Gastrocnemius medialis (tissue), 4 donors: ENCODE data around the gene TANGO2. TPM values are rescaled to one million over a fixed set of nuclear protein-coding genes. Genes with fewer than 3 reads are reported as not detected.

ENCODE experiments used
- ATAC-seq, 2 donors: fragments of 150-250 bp; one replicate each; pipeline ENCODE4 v1.9.1; 2016
- DNase-seq, 2 donors: peaks; one replicate each; pipeline ENCODE4 v3.0.0-alpha.2; 2019
- H3K27ac ChIP-seq, 4 donors: fragments of 200-600 bp; sonication (generic); 1 replicate in 1 of 4; 2 replicates in 3 of 4; pipeline ENCODE4 v1.5.1; 2016 to 2018; ENCODE audit warnings: mild to moderate bottlenecking in 2 of 4, moderate library complexity in 1 of 4
- H3K27me3 ChIP-seq, 3 donors: fragments of 200-600 bp; sonication (generic) in 2 of 3; 1 replicate in 1 of 3; 2 replicates in 2 of 3; pipeline versions ENCODE4 v1.5.1 to v1.6.0; 2016 to 2019; ENCODE audit warnings: mild to moderate bottlenecking in 1 of 3, moderate library complexity in 1 of 3
- H3K36me3 ChIP-seq, 2 donors: fragments of 200-600 bp; sonication (generic) in 1 of 2; one replicate each; pipeline ENCODE4 v1.5.1; 2017 to 2018
- H3K4me1 ChIP-seq, 2 donors: fragments of 200-600 bp; sonication (generic) in 1 of 2; one replicate each; pipeline ENCODE4 v1.5.1; 2016 to 2017; ENCODE audit warnings: mild to moderate bottlenecking in 2 of 2
- H3K4me3 ChIP-seq, 4 donors: fragments of 200-600 bp; sonication (generic) in 3 of 4; 1 replicate in 1 of 4; 2 replicates in 3 of 4; pipeline ENCODE4 v1.5.1; 2016 to 2019; ENCODE audit warnings: mild to moderate bottlenecking in 2 of 4
- H3K9me3 ChIP-seq, 3 donors: fragments of 200-600 bp; sonication (generic) in 2 of 3; 1 replicate in 1 of 3; 2 replicates in 2 of 3; pipeline ENCODE4 v1.5.1; 2016 to 2019
- POLR2A ChIP-seq, 2 donors: fragments of 450-650 bp; IDR thresholded peaks; one replicate each; pipeline ENCODE4 v1.6.1; 2017; ENCODE audit warnings: antibody characterized with exemption in 2 of 2, mild to moderate bottlenecking in 2 of 2, moderate library complexity in 2 of 2
- in situ Hi-C, 4 donors: fragments of 200-750 bp; cut with MboI; loops; one replicate each; pipeline versions ENCODE4 v1.15.0 to v1.8.0; 2017; ENCODE audit warnings: low sequenced_read_pairs in 4 of 4
- intact Hi-C: fragments of 100-400 bp; cut with DNase I; formaldehyde crosslinking; loops from one replicate; pipeline ENCODE4 v1.15.1; 2023; ENCODE audit warnings: low total_unique reads
- total RNA-seq, 4 donors: library from RNA; depleted of rRNA; stranded (reverse); fragments of >200 nt; gene quantifications; one replicate each; pipeline versions ENCODE4 v1.1.0 to v1.2.3, GENCODE V29; 2016
- TF ChIP-seq, protein P1 (sequence below), 5 experiments: fragments of 450-650 bp in 3 of 5; fragments of 200-600 bp in 2 of 5; sonication (generic) in 2 of 5; IDR thresholded peaks in 4 of 5; conservative IDR thresholded peaks in 1 of 5; 1 replicate in 4 of 5; 2 replicates in 1 of 5; pipeline ENCODE4 v1.5.1; 2016 to 2019; ENCODE audit warnings: antibody characterized with exemption in 5 of 5, mild to moderate bottlenecking in 3 of 5, moderate library complexity in 3 of 5

Gene TANGO2
- total RNA-seq, 4 donors from 2014 or later: 43.0 to 115 (median 52.5) TPM

DNA sequence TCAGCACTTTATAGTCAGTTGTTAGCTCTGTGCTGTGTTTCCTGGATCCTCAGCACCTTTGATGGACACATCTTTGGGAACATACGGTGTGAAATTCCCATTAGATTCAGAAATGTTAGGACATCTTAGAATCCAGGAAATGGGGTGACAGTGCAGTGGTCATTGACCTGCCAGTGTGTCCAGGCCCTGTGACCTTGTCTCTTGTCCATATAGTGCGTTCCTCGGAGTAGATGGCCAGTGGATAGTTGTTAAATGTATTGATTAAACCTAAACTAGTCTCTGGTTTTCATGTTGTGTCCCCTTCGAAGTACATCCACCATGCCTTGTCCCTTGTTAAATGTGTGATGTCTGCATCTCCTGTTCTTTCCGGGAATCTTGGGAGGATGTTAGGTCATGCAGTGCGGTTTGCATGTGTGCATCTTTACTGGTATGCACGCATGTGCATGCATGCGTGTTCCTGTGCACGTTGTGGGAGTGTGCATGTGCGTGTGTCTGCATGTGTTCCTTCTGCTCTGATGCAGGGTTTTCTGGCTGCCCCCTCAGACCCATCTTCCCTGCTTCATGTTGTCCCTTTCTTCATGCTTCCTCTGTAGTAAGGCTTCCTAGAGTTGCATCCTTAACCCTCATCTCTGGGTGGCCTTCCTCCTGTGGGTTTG, 63.1 kb downstream of the TANGO2 start:
- H3K9me3 ChIP-seq: no peaks in the 10 kb centered on the region
- intact Hi-C loops (loop anchor here (5.0 to 10.0 kb wide), 2 partner anchors 109 to 413 kb away; partner anchors contain the start of gene KLHL22), in situ Hi-C loops (no loop called here)
- H3K27ac ChIP-seq: peak overlapping the region; percentile 34 to 69 (median 60)
- H3K4me3 ChIP-seq: no peak overlapping the region
- no peak for TF ChIP-seq POLR2A (IDR thresholded peaks at IDR 0.05)
- TF ChIP-seq, protein P1, sequence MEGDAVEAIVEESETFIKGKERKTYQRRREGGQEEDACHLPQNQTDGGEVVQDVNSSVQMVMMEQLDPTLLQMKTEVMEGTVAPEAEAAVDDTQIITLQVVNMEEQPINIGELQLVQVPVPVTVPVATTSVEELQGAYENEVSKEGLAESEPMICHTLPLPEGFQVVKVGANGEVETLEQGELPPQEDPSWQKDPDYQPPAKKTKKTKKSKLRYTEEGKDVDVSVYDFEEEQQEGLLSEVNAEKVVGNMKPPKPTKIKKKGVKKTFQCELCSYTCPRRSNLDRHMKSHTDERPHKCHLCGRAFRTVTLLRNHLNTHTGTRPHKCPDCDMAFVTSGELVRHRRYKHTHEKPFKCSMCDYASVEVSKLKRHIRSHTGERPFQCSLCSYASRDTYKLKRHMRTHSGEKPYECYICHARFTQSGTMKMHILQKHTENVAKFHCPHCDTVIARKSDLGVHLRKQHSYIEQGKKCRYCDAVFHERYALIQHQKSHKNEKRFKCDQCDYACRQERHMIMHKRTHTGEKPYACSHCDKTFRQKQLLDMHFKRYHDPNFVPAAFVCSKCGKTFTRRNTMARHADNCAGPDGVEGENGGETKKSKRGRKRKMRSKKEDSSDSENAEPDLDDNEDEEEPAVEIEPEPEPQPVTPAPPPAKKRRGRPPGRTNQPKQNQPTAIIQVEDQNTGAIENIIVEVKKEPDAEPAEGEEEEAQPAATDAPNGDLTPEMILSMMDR (IDR thresholded peaks at IDR 0.05 in 4 of 5, conservative IDR thresholded peaks at IDR 0.05 in 1 of 5): no peak
- no peak for DNase-seq
- H3K36me3 ChIP-seq: peaks cover 0 to 35% of the 10 kb centered on the region in 2 donors
- no peaks in the 10 kb centered on the region for H3K27me3 ChIP-seq
- peaks cover 48 to 55% of the 10 kb centered on the region in 2 donors for H3K4me1 ChIP-seq
- ATAC-seq: no peak

DNA sequence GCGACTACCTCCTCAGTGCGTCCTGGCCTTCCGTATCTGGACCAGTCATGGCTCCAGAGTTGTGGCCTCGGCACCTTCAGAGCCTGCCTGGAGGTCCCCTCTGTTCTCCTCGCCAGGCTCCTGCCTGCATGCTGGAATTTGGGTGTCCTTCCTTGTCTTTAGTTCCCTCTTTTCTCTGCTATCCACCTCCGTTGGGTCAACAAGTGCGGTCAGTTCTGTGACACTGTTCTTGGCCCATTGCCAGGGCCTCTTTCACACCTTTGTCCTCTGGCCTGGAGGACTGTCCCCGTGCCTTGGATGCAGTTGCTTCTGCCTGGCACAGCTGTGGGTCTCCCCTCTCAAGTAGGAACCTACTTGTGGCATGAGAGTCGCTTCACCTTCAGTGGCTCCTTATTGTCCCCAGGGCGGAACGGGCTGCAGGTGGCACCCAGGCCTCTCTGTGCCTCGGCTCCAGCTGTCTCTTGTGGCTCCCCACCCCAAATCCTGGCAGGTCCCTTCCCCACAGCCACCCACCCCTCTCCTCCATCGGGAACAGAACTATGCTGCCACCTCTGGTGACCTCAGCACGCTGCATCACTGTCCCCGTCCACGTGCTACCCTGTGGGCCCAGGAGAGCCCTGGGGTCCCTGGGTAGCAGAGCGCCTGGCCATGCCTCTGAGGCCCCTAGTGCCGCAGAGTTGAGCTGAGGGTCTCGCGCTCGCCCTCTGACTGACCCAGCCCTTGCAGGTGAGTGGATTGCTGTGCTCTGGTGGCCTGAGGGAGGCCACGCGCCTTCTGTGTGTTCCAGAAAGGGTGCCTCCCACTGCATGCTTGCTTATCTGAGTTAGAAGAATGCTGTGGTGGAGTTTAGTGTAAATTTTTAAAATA, 63.9 kb downstream of the TANGO2 start:
- in situ Hi-C loops: no loop called here
- Histone ChIP-seq H3K4me1 (peaks cover 44 to 49% of the 10 kb centered on the region in 2 donors), H3K4me3 (no peak overlapping the region), H3K27me3 (no peaks in the 10 kb centered on the region), H3K9me3 (no peaks in the 10 kb centered on the region), H3K36me3 (peaks cover 0 to 43% of the 10 kb centered on the region in 2 donors), H3K27ac (peak overlapping the region; percentile 34 to 69 (median 60))
- intact Hi-C loops: loop anchor here (5.0 to 10.0 kb wide), 2 partner anchors 110 to 413 kb away; partner anchors contain the start of gene KLHL22
- TF ChIP-seq, protein P1 (IDR thresholded peaks at IDR 0.05 in 4 of 5, conservative IDR thresholded peaks at IDR 0.05 in 1 of 5): peak in 2 of 5 experiments; percentile 12 to 30
- TF ChIP-seq POLR2A (IDR thresholded peaks at IDR 0.05): no peak
- ATAC-seq (no peak), DNase-seq (peak; percentile 28 to 66)

GRCh38 chr22:20085651-20086050, 64.7 kb downstream of the TANGO2 start:
- DNase-seq: no peak
- Histone ChIP-seq H3K27ac (peak overlapping the region in 1 of 4 donors; percentile 69), H3K4me1 (peaks cover 44 to 49% of the 10 kb centered on the region in 2 donors), H3K36me3 (peaks cover 0 to 51% of the 10 kb centered on the region in 2 donors), H3K4me3 (no peak overlapping the region), H3K9me3 (no peaks in the 10 kb centered on the region), H3K27me3 (no peaks in the 10 kb centered on the region)
- in situ Hi-C loops (no loop called here), intact Hi-C loops (loop anchor here (10.0 kb wide), 1 partner anchor 111 kb away; no protein-coding TSS in a partner anchor)
- no peak for TF ChIP-seq POLR2A (IDR thresholded peaks at IDR 0.05)
- TF ChIP-seq, protein P1 (IDR thresholded peaks at IDR 0.05 in 4 of 5, conservative IDR thresholded peaks at IDR 0.05 in 1 of 5): no peak
- ATAC-seq: no peak

GRCh38 chr22:20086101-20086599, 65.2 kb downstream of the TANGO2 start:
- Histone ChIP-seq H3K4me1 (peaks cover 40 to 44% of the 10 kb centered on the region in 2 donors), H3K27me3 (no peaks in the 10 kb centered on the region), H3K36me3 (peaks cover 0 to 56% of the 10 kb centered on the region in 2 donors), H3K9me3 (no peaks in the 10 kb centered on the region), H3K4me3 (no peak overlapping the region), H3K27ac (no peak overlapping the region)
- intact Hi-C loops: loop anchor here (10.0 kb wide), 1 partner anchor 111 kb away; no protein-coding TSS in a partner anchor
- DNase-seq (no peak), ATAC-seq (no peak)
- no peak for TF ChIP-seq POLR2A (IDR thresholded peaks at IDR 0.05)
- TF ChIP-seq, protein P1 (IDR thresholded peaks at IDR 0.05 in 4 of 5, conservative IDR thresholded peaks at IDR 0.05 in 1 of 5): no peak
- in situ Hi-C loops: no loop called here
